IPS DF 19.7 (cell line): ENCODE results near the gene GTF2H4.

Experiments used
- DNase-seq: peaks from one replicate; pipeline ENCODE4 v3.0.0-alpha.2; 2013; ENCODE audit warnings: low read depth, low spot score

The GTF2H4 gene

DNA sequence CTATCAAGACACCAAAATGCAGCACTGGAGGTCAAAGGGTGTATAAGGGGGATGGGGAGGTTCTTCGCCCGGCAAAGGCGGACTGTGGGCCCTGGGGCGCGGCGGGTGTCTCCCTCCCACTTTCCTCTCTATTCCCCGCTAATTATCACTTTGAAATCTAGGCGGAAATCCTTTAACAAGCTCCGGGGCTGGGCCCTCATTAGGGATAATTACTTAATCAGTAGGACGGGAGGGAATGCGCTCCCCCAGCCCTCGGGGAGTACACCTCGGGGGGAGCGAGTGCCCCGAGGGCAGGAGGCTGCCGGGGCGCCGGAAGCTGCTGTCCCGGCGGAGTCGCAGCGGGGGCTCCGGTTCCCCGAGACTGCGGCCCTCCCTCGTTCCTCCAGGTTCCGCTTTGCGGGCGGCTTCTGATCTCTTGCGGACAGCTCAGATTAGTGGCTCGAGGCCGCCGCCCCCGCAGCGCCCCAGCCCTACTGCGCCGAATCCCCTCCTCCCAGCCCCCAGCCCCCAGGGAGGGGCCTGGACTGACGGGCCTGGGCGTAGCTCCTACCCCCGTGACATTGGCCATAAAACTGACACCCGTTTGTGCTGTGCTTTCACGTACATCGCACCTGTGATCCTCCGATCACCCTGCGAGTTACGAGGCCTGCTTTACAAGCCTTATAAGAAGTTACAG lies 47.5 kb downstream of the GTF2H4 start:
- DNase-seq: no peak

DNA sequence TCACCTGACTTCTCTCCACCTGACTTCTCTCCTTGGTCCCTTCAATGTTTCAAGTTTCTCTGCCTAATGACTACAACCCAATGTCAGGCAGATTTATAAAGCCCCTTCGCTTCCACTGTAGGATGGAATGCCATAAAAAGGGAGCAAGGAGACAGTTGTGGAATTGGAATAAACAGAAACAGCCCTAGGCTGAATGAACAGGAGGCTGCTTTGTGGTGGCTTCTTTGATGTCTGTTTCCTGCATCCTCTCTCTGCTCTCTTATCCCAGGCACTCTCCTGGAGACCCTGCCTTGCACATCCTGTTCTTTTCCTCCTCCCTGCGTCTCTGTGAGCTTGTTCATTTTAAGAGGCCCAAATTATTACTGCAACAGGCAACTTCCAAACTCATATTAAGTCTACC lies 49.7 kb downstream of the GTF2H4 start:
- no peak for DNase-seq

DNA sequence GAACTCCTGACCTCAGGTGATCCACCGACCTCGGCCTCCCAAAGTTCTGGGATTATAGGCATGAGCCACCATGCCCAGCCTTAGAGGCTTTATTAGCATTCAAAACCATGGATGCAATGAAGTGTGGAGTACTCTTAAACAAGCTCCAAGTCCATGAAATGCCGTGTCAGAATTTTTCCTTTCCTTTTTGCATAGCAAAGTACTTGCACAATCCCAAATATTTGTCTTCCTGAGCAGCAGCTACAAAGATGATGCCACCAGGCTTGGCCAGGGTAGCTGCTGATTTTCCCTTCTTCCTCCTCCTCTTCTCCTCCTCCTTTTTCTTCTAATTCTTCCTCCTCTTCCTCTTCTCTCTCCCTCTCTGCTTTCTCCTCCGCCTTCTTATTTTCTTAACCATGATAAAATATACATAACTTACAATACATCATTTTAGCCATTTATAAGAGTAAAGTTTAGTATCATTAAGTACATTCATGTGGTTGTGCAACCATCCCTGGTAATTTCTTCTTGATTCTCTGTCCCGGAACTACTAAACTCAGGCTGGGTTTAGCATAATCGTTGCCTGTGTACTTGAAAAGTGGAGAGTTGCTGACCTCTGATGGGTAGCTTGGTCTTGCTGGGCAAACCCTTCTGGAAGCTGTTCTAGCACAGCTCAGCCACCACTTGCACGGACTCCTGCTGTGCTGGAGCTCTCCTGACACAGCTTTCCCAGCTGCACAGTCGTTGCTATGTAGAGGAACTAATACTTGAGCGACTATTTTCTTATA lies 53.1 kb downstream of the GTF2H4 start:
- no peak for DNase-seq

DNA sequence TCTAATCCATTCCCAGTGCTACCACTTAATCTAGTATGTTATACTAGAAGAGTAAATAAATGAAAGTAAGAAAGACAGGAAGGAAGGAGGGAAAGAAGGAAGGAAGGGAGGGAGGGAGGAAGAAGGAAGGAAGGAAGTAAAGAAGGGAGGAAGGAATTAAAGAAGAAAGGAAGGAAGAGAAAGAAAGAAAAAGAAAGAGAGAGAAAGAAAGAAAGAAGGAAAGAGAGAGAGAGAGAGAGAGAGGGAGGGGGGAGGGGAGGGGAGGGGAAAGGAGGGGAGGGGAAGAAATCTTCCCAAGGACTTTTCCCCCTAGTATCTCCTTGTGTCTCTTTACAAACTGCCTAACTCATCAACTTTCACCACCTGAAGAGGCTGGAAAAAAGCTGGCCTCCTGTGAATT lies 54.7 kb downstream of the GTF2H4 start:
- DNase-seq: no peak

DNA sequence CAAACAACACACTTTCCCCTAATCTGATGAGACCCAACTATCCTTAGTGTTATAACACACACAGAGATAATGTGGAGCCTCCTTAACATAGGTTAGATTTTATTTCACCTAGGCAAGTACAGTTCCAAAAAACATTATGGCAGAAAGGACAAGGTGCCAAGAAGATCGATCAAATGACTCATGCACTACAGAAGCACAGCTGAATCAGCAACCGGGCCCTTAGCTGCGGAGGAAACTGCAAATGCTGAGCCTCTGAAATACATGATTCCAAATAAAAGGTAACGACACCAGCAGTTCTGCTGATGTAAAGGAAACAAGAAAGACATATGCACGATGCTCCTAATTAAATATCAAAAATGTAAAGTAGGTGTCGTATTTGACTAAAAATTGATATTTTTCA lies 55.6 kb downstream of the GTF2H4 start:
- no peak for DNase-seq
